Liver (tissue), 9 donors: ENCODE data around the gene SCAP. TPM values are rescaled to one million over a fixed set of nuclear protein-coding genes. Genes with fewer than 3 reads are reported as not detected.

ENCODE experiments used
- DNase-seq: peaks from one replicate; pipeline ENCODE4 v3.0.0-alpha.2; 2017; ENCODE audit warnings: low spot score
- H3K27ac ChIP-seq, 2 donors: one replicate each; pipeline ENCODE4 v1.7.0; 2013; ENCODE audit warnings: inconsistent platforms in 2 of 2, low read length in 2 of 2, control low read depth in 1 of 2, low read depth in 1 of 2, mild to moderate bottlenecking in 1 of 2
- H3K27me3 ChIP-seq, 4 donors: one replicate each; pipeline versions ENCODE4 v1.6.1 to v1.7.0; 2013; ENCODE audit warnings: low read length in 3 of 4, inconsistent platforms in 1 of 4, mild to moderate bottlenecking in 1 of 4, moderate library complexity in 1 of 4; ENCODE audit not compliant: control insufficient read depth in 4 of 4, insufficient read depth in 4 of 4
- H3K36me3 ChIP-seq, 4 donors: one replicate each; pipeline versions ENCODE4 v1.6.1 to v1.7.0; 2013; ENCODE audit warnings: low read length in 3 of 4, mild to moderate bottlenecking in 3 of 4, low read depth in 1 of 4, moderate library complexity in 1 of 4; ENCODE audit not compliant: control insufficient read depth in 4 of 4, insufficient read depth in 3 of 4
- H3K4me1 ChIP-seq, 4 donors: one replicate each; pipeline versions ENCODE4 v1.6.1 to v1.7.0; 2013; ENCODE audit warnings: low read length in 3 of 4, mild to moderate bottlenecking in 3 of 4, moderate library complexity in 1 of 4; ENCODE audit not compliant: control insufficient read depth in 4 of 4, insufficient read depth in 4 of 4
- H3K4me3 ChIP-seq, 3 donors: one replicate each; pipeline versions ENCODE4 v1.6.1 to v1.7.0; 2013; ENCODE audit warnings: low read length in 3 of 3, control low read depth in 1 of 3, low read depth in 1 of 3, mild to moderate bottlenecking in 1 of 3
- H3K9ac ChIP-seq, 2 donors: one replicate each; pipeline ENCODE4 v1.7.0; 2013; ENCODE audit warnings: low read length in 2 of 2, mild to moderate bottlenecking in 2 of 2, moderate library complexity in 2 of 2, control low read depth in 1 of 2, low read depth in 1 of 2
- H3K9me3 ChIP-seq, 4 donors: one replicate each; pipeline versions ENCODE4 v1.6.1 to v1.7.0; 2013; ENCODE audit warnings: low read length in 3 of 4; ENCODE audit not compliant: control insufficient read depth in 4 of 4
- CTCF ChIP-seq: fragments of 150-350 bp; IDR thresholded peaks from 2 replicates; pipeline ENCODE4 v1.5.1; 2017; ENCODE audit warnings: improper control_type of control experiment, low read depth, low read length; ENCODE audit not compliant: missing input control
- EGR1 ChIP-seq, 2 donors: IDR thresholded peaks; 2 replicates each; pipeline ENCODE4 v1.6.1; 2016 to 2018; ENCODE audit warnings: antibody characterized with exemption in 2 of 2, low read depth in 2 of 2
- FOXA1 ChIP-seq: IDR thresholded peaks from 2 replicates; pipeline ENCODE4 v1.6.1; 2016; ENCODE audit warnings: antibody characterized with exemption
- HNF4A ChIP-seq, 2 donors: conservative IDR thresholded peaks; 2 replicates each; pipeline ENCODE4 v1.6.1; 2016; ENCODE audit warnings: antibody characterized with exemption in 2 of 2, mild to moderate bottlenecking in 2 of 2
- HNF4G ChIP-seq: IDR thresholded peaks from 2 replicates; pipeline ENCODE4 v1.6.1; 2016; ENCODE audit warnings: antibody characterized with exemption
- JUND ChIP-seq, 2 donors: IDR thresholded peaks; 2 replicates each; pipeline ENCODE4 v1.6.1; 2016; ENCODE audit warnings: antibody characterized with exemption in 2 of 2
- MAX ChIP-seq: IDR thresholded peaks from 2 replicates; pipeline ENCODE4 v1.6.1; 2016; ENCODE audit warnings: antibody characterized with exemption
- NR2F2 ChIP-seq: IDR thresholded peaks from 2 replicates; pipeline ENCODE4 v1.6.1; 2016; ENCODE audit warnings: antibody characterized with exemption
- RAD21 ChIP-seq, 2 donors: IDR thresholded peaks; 2 replicates each; pipeline ENCODE4 v1.6.1; 2016; ENCODE audit warnings: antibody characterized with exemption in 2 of 2, mild to moderate bottlenecking in 2 of 2
- REST ChIP-seq: IDR thresholded peaks from 2 replicates; pipeline ENCODE4 v1.6.1; 2016; ENCODE audit warnings: antibody characterized with exemption, mild to moderate bottlenecking
- SP1 ChIP-seq: IDR thresholded peaks from 2 replicates; pipeline ENCODE4 v1.6.1; 2018; ENCODE audit warnings: antibody characterized with exemption, mild to moderate bottlenecking
- TAF1 ChIP-seq: conservative IDR thresholded peaks from 2 replicates; pipeline ENCODE4 v1.6.1; 2016; ENCODE audit warnings: antibody characterized with exemption, mild to moderate bottlenecking
- YY1 ChIP-seq: IDR thresholded peaks from 2 replicates; pipeline ENCODE4 v1.6.1; 2016; ENCODE audit warnings: antibody characterized with exemption, mild to moderate bottlenecking
- ZBTB33 ChIP-seq: IDR thresholded peaks from 2 replicates; pipeline ENCODE4 v1.6.1; 2016; ENCODE audit warnings: antibody characterized with exemption
- WGBS: extraction: QIAGEN DNeasy Blood & Tissue Kit; methylation state at CpG from one replicate; pipeline ENCODE4 v1.1.7; 2013; 5-methylcytosine and 5-hydroxymethylcytosine counted together
- polyA plus RNA-seq, 2 donors: library from polyadenylated mRNA; stranded (reverse) in 1 of 2; unstranded in 1 of 2; fragments of 200-250 nt in 1 of 2; fragments of >200 nt in 1 of 2; fragmentation: Nextera tagmentation in 1 of 2; extraction: Ambion mirVana in 1 of 2; gene quantifications; one replicate each; pipeline versions ENCODE4 v1.2.1 to v1.2.3, GENCODE V29; 2013 to 2015
- total RNA-seq, 2 donors: library from RNA; depleted of rRNA; stranded (reverse); fragments of >200 nt; gene quantifications; one replicate each; pipeline ENCODE4 v1.2.3, GENCODE V29; 2014
- donor health status: healthy.
- donor health status: healthy.
- donor health status: healthy.
- donor health status: healthy.
- donor health status: healthy.

The SCAP gene
- total and polyA plus RNA-seq, 4 donors = 25.9 to 84.8 (median 59.3) TPM

- TF ChIP-seq REST (no peak), JUND (IDR thresholded peaks at IDR 0.05) (no peak), NR2F2 (no peak), CTCF (no peak)
These were observed 15.4 kb upstream of the SCAP start (continued) for GRCh38 chr3:47491186-47491585.

GRCh38 chr3:47487265-47487664, 11.5 kb upstream of the SCAP start:
- Histone ChIP-seq H3K4me1 (no peaks in the 10 kb centered on the region), H3K9ac (no peak overlapping the region), H3K4me3 (no peak overlapping the region), H3K27me3 (no peaks in the 10 kb centered on the region), H3K27ac (no peak overlapping the region), H3K9me3 (no peaks in the 10 kb centered on the region), H3K36me3 (peaks cover 0 to 4% (median 0%) of the 10 kb centered on the region in 4 donors)
- TF ChIP-seq MAX (no peak), TAF1 (no peak), FOXA1 (no peak), NR2F2 (no peak), HNF4G (no peak), HNF4A (conservative IDR thresholded peaks at IDR 0.05) (no peak), YY1 (no peak), SP1 (no peak), EGR1 (IDR thresholded peaks at IDR 0.05; ENCODE audit: low read depth in 2 of 2) (no peak)
- WGBS = 98% methylated on average over 2 of the region's 2 CpGs
- DNase-seq = no peak

- Histone ChIP-seq H3K27ac (no peak overlapping the region), H3K27me3 (no peaks in the 10 kb centered on the region), H3K36me3 (peaks cover 0 to 4% (median 0%) of the 10 kb centered on the region in 4 donors), H3K4me1 (no peaks in the 10 kb centered on the region), H3K9me3 (no peaks in the 10 kb centered on the region), H3K9ac (no peak overlapping the region), H3K4me3 (no peak overlapping the region)
- no peak for DNase-seq
- TF ChIP-seq JUND (IDR thresholded peaks at IDR 0.05) (no peak), FOXA1 (no peak), MAX (no peak), REST (no peak), HNF4A (conservative IDR thresholded peaks at IDR 0.05) (no peak), ZBTB33 (no peak), RAD21 (IDR thresholded peaks at IDR 0.05) (no peak), NR2F2 (no peak)
- WGBS = 91% methylated on average over 3 of the region's 3 CpGs
These were observed 10.1 kb upstream of the SCAP start for GRCh38 chr3:47485812-47486211.
